Fibroblast of villous mesenchyme (primary cell): ENCODE measurements around the gene AGBL3. TPM values are rescaled to one million over a fixed set of nuclear protein-coding genes. Genes with fewer than 3 reads are reported as not detected.

Source experiments
- DNase-seq: peaks from one replicate; pipeline ENCODE4 v3.0.0-alpha.2; 2010; ENCODE audit warnings: low read depth
- H3K4me3 ChIP-seq: 2 replicates; pipeline ENCODE4 v1.5.1; 2011; ENCODE audit warnings: low read depth, mild to moderate bottlenecking, low read length
- CTCF ChIP-seq: IDR thresholded peaks from 2 replicates; pipeline ENCODE4 v1.5.1; 2012; ENCODE audit warnings: low read depth, mild to moderate bottlenecking, low read length; ENCODE audit not compliant: insufficient read depth
- total RNA-seq: library from RNA; depleted of rRNA; stranded (reverse); fragments of >200 nt; gene quantifications from 2 replicates; pipeline ENCODE4 v1.2.3, GENCODE V29; 2012

The AGBL3 gene
- total RNA-seq, 1 donor = 1.3 TPM

GRCh38 chr7:135178364-135178763 lies 192.1 kb downstream of the AGBL3 start:
- no peak overlapping the region for H3K4me3 ChIP-seq
- TF ChIP-seq CTCF = no peak
- DNase-seq = no peak

- no peak overlapping the region for H3K4me3 ChIP-seq
- DNase-seq = no peak
- TF ChIP-seq CTCF = no peak
Measured at GRCh38 chr7:135179321-135179925, 193.1 kb downstream of the AGBL3 start.

GRCh38 chr7:135180122-135180521 lies 193.8 kb downstream of the AGBL3 start:
- no peak overlapping the region for H3K4me3 ChIP-seq
- no peak for TF ChIP-seq CTCF
- DNase-seq = no peak

- TF ChIP-seq CTCF = no peak
- no peak for DNase-seq
- no peak overlapping the region for H3K4me3 ChIP-seq
Measured at GRCh38 chr7:135181261-135181928, 195.1 kb downstream of the AGBL3 start.

GRCh38 chr7:135181929-135182678 lies 195.8 kb downstream of the AGBL3 start:
- TF ChIP-seq CTCF = no peak
- H3K4me3 ChIP-seq = no peak overlapping the region
- no peak for DNase-seq

GRCh38 chr7:135183478-135183877 lies 197.2 kb downstream of the AGBL3 start:
- no peak for DNase-seq
- no peak overlapping the region for H3K4me3 ChIP-seq
- no peak for TF ChIP-seq CTCF
